ENCODE data around the gene BPTF. TPM values are rescaled to one million over a fixed set of nuclear protein-coding genes. Genes with fewer than 3 reads are reported as not detected.
"Not testable (repeated sequence)": the region's sequence is repeated elsewhere in the genome, so short reads cannot be mapped to it uniquely, and the experiment has no call there.

Gene BPTF
- total RNA-seq, 3 donors from 2014 or later (not counting 1 experiment from before 2014, with no cell fraction given) = 168 to 205 (median 193) TPM

GRCh38 chr17:67819722-67820121, 5.6 kb upstream of the BPTF start:
- H3K27ac ChIP-seq (ENCODE audit: low read length) = no peak overlapping the region
- no peaks in the 10 kb centered on the region for H3K36me3 Mint-ChIP-seq
- no peak overlapping the region for H3K4me3 Mint-ChIP-seq
- peaks cover 4 to 6% of the 10 kb centered on the region in 2 donors for H3K4me1 Mint-ChIP-seq
- ATAC-seq (no peak), DNase-seq (no peak)
- peaks cover 14% of the 10 kb centered on the region for H3K4me1 ChIP-seq (ENCODE audit: control insufficient read depth, insufficient read depth, low read length)
- TF ChIP-seq CTCF (IDR thresholded peaks at IDR 0.05) = no peak
- no peaks in the 10 kb centered on the region for H3K36me3 ChIP-seq (ENCODE audit: control insufficient read depth, insufficient read depth, low read length)
- peaks cover 0 to 6% of the 10 kb centered on the region in 2 donors for H3K27me3 Mint-ChIP-seq (ENCODE audit: low read depth in 2 of 2)
- intact Hi-C loops (cut with micrococcal nuclease) = no loop called here
- H3K9me3 ChIP-seq (ENCODE audit: control insufficient read depth, insufficient read depth, low read length) = no peaks in the 10 kb centered on the region
- H3K27ac Mint-ChIP-seq = no peak overlapping the region
- H3K27me3 ChIP-seq (ENCODE audit: control insufficient read depth, insufficient read depth, low read length) = no peaks in the 10 kb centered on the region
- no peak overlapping the region for H3K4me3 ChIP-seq (ENCODE audit: low read length)
- WGBS (ENCODE audit: insufficient coverage) = 95% methylated on average over 5 of the region's 5 CpGs
- H3K9me3 Mint-ChIP-seq = no peaks in the 10 kb centered on the region

GRCh38 chr17:67821871-67822367, 3.4 kb upstream of the BPTF start:
- no peaks in the 10 kb centered on the region for H3K9me3 Mint-ChIP-seq
- Histone ChIP-seq H3K4me3 (ENCODE audit: low read length) (no peak overlapping the region), H3K9me3 (ENCODE audit: control insufficient read depth, insufficient read depth, low read length) (no peaks in the 10 kb centered on the region), H3K4me1 (ENCODE audit: control insufficient read depth, insufficient read depth, low read length) (peaks cover 17% of the 10 kb centered on the region), H3K36me3 (ENCODE audit: control insufficient read depth, insufficient read depth, low read length) (no peaks in the 10 kb centered on the region), H3K27me3 (ENCODE audit: control insufficient read depth, insufficient read depth, low read length) (no peaks in the 10 kb centered on the region), H3K27ac (ENCODE audit: low read length) (no peak overlapping the region)
- DNase-seq = no peak
- WGBS (ENCODE audit: insufficient coverage) = 92% methylated on average over 12 of the region's 12 CpGs
- no peak overlapping the region for H3K4me3 Mint-ChIP-seq
- no peak for TF ChIP-seq CTCF (IDR thresholded peaks at IDR 0.05)
- no peaks in the 10 kb centered on the region for H3K27me3 Mint-ChIP-seq (ENCODE audit: low read depth in 2 of 2)
- no peak overlapping the region for H3K27ac Mint-ChIP-seq
- intact Hi-C loops (cut with micrococcal nuclease) = no loop called here
- peaks cover 14 to 17% of the 10 kb centered on the region in 2 donors for H3K4me1 Mint-ChIP-seq
- ATAC-seq = no peak
- no peaks in the 10 kb centered on the region for H3K36me3 Mint-ChIP-seq

- Histone ChIP-seq H3K4me3 (ENCODE audit: low read length) (peak overlapping the region; percentile 96), H3K27ac (ENCODE audit: low read length) (peak overlapping the region; percentile 81), H3K4me1 (ENCODE audit: control insufficient read depth, insufficient read depth, low read length) (peaks cover 29% of the 10 kb centered on the region)
- peak; percentile 66 to 78 for DNase-seq
- not testable (repeated sequence) for H3K9me3 Mint-ChIP-seq; H3K27me3 Mint-ChIP-seq (ENCODE audit: low read depth in 2 of 2); H3K9me3 ChIP-seq (ENCODE audit: control insufficient read depth, insufficient read depth, low read length); H3K36me3 Mint-ChIP-seq; H3K27me3 ChIP-seq (ENCODE audit: control insufficient read depth, insufficient read depth, low read length); H3K36me3 ChIP-seq (ENCODE audit: control insufficient read depth, insufficient read depth, low read length)
- Mint-ChIP-seq H3K4me1 (peaks cover 42 to 51% of the 10 kb centered on the region in 2 donors), H3K27ac (peak overlapping the region; percentile 90 to 97), H3K4me3 (peak overlapping the region; percentile 96)
- under 1% methylated on average over 81 of the region's 94 CpGs for WGBS (ENCODE audit: insufficient coverage)
- intact Hi-C loops (cut with micrococcal nuclease) = loop anchor here (1.0 kb wide), 1 partner anchor 109 kb away; the partner anchor contains the start of gene NOL11
- peak; percentile 57 to 77 (median 65) for ATAC-seq
Observed at GRCh38 chr17:67825627-67826601, 611 bp downstream of the BPTF start.

GRCh38 chr17:67829331-67829730, 4.0 kb downstream of the BPTF start:
- Mint-ChIP-seq H3K27ac (peak overlapping the region; percentile 77 to 90), H3K4me3 (peak overlapping the region; percentile 96), H3K36me3 (no peaks in the 10 kb centered on the region), H3K27me3 (ENCODE audit: low read depth in 2 of 2) (no peaks in the 10 kb centered on the region), H3K4me1 (peaks cover 64 to 73% of the 10 kb centered on the region in 2 donors), H3K9me3 (no peaks in the 10 kb centered on the region)
- H3K36me3 ChIP-seq (ENCODE audit: control insufficient read depth, insufficient read depth, low read length) = no peaks in the 10 kb centered on the region
- no peaks in the 10 kb centered on the region for H3K9me3 ChIP-seq (ENCODE audit: control insufficient read depth, insufficient read depth, low read length)
- intact Hi-C loops (cut with micrococcal nuclease) = no loop called here
- no peaks in the 10 kb centered on the region for H3K27me3 ChIP-seq (ENCODE audit: control insufficient read depth, insufficient read depth, low read length)
- no peak overlapping the region for H3K4me3 ChIP-seq (ENCODE audit: low read length)
- ATAC-seq (no peak), DNase-seq (peak in 1 of 2 donors; percentile 58)
- no peak overlapping the region for H3K27ac ChIP-seq (ENCODE audit: low read length)
- TF ChIP-seq CTCF (IDR thresholded peaks at IDR 0.05) = no peak
- H3K4me1 ChIP-seq (ENCODE audit: control insufficient read depth, insufficient read depth, low read length) = peaks cover 25% of the 10 kb centered on the region
- 23% methylated on average over 6 of the region's 7 CpGs for WGBS (ENCODE audit: insufficient coverage)

Data from natural killer cell (primary cell).